ENCODE measurements around the gene SECTM1.

SECTM1 gene

DNA sequence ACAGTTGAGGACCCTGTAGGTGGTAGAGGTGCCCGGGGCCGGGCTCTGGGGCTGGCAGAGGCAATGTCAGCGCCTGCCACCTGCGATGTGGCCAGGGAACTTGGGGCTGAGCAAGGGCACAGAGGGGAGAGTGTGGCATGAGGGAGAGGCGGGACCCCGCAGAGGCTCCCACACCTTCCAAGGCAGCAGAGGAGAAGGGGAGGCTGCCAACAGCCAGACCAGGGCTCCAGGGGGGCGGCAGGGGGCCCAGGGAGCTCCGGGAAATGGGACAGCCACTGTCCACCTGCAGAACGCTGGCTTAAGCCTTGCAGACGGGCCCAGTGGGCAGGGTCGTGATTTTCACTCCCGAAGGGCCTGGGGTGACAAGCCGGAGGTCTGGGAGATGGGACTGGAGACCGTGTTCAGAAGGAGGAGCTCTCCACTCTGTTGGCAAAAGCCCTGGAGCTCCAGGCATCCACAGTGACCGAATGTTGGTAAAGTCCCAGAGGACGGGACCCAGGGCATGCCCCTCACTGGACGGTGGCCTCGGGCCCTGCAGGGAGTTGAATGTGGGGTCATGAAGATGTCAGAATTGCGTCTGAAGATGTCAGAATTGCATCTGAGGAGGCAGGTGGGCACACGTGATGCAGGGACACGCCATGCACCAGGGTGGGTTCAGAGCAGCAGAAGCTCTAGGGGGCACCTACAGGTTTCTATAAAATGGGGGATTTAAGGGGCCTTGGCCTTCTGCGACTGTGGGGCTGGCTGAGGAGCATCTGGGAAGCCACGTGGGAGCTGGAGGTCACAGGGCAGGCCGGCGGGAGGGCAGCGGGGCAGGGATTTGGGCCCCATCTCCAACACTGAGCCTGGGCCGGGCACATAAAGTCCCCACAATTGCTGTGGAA is 34.8 kb downstream of the SECTM1 start:
- no peaks in the 10 kb centered on the region for H3K27me3 Mint-ChIP-seq (ENCODE audit: low read depth)
- peaks cover 5% of the 10 kb centered on the region for H3K36me3 Mint-ChIP-seq (ENCODE audit: low read depth)
- no peaks in the 10 kb centered on the region for H3K9me3 Mint-ChIP-seq
- peak overlapping the region; percentile 100 for H3K27ac Mint-ChIP-seq
- peak overlapping the region; percentile 88 for H3K4me3 Mint-ChIP-seq
- peaks cover 75% of the 10 kb centered on the region for H3K4me1 Mint-ChIP-seq (ENCODE audit: low read depth)

DNA sequence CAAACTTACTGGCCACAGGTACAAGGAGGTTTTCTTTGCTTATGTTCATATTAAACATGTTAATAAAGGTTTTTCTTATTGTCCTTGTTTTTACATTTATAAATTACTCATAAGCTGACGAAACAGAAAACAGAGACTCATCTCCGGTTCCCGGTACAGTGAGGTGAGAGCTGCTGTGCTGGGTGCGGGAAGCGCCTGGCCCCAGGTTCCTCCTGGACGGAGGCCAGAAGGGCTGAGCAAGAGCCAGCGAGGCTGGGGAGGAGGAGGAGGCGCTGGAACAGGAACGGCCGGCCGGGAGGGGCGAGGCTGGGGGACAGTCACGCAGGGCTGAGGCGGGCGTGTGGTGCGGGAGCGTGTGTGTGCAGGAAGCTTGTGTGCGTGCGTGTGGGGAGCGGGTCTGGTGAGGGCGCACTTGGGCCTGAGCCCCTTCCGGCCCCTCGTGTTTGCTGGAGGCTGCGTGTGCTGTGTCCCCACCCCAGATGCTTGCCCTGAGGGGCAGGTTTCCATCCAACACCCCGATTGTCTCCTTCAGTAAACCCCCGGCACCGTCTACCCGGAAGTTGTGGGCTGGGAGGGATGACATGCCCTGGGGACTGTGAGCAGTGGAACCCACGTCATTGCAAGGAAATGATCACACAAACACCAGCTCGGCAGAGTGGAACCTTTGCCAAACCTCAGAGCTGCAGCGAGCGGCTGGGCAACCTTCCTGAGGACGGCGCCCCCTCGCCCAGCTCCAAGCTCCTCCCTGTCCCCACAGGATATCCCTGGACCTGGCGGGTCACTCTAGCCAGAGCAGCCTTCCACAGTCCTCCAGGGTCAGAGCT is 35.6 kb downstream of the SECTM1 start:
- Mint-ChIP-seq H3K4me1 (ENCODE audit: low read depth) (peaks cover 74% of the 10 kb centered on the region), H3K9me3 (no peaks in the 10 kb centered on the region), H3K27me3 (ENCODE audit: low read depth) (no peaks in the 10 kb centered on the region)

DNA sequence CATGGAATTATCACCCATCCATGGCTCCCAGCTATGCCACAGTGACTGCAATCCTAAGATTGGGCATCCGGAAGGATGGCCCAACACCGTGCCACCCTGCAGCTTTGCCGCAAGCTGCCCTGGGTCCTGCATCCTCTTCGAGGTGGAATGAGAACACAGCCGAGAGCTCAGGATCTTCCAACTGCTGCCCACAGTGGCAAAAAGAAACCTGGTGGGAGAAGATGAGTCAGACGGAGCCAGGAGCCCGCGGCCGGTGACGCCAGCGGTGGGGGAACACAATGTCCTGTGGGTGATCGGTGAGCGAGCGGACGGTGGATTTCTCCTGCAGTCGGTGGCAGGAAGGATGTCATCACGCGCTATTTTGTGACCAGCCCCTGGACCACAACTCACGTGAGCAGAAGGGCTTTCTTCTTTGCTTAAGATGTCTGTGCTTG is 36.3 kb downstream of the SECTM1 start:
- Mint-ChIP-seq H3K36me3 (ENCODE audit: low read depth) (peaks cover 5% of the 10 kb centered on the region), H3K27ac (peak overlapping the region; percentile 100), H3K4me1 (ENCODE audit: low read depth) (peaks cover 70% of the 10 kb centered on the region), H3K4me3 (peak overlapping the region; percentile 88), H3K9me3 (no peaks in the 10 kb centered on the region), H3K27me3 (ENCODE audit: low read depth) (no peaks in the 10 kb centered on the region)

More for the DNA sequence above, 35.6 kb downstream of the SECTM1 start:
- H3K27ac Mint-ChIP-seq, result peak overlapping the region; percentile 100
- peaks cover 5% of the 10 kb centered on the region for H3K36me3 Mint-ChIP-seq (ENCODE audit: low read depth)
- peak overlapping the region; percentile 88 for H3K4me3 Mint-ChIP-seq

DNA sequence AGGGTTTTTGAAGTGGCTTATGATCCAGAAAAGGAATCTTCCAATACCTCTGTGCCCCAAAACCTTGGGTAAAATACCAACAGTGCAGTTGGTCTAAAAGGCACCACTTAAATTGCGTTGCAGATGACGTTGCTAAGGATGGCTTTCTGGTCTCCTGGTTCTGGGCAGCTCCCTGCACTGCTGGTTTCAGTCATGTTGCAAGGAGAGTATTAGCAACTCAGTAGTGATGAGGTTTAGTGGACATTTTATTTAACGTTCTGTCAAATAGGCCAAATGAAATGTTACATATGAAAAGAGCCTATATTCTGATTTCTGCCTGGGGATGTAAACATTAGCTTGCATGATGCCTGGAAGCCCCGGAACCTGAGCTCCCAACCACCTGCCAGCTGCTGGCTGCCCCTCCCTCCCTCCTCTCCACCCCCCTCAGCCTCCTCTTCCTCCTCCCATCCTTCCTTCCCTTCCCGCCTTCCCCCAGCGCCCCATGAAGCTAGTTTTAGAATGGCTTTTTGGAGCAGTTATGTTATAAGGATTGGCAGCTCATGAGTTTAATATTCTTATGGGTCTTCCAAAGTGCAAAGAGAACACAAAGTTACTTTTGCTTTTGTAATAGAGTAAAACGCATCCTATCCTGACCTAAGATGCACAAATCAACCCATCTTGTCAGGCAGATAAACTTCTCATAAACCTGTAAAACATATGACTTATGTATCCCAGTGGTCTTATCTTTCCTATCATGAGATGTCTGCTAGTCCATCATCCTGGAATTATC is 36.9 kb downstream of the SECTM1 start:
- Mint-ChIP-seq H3K27ac (peak overlapping the region; percentile 100), H3K27me3 (ENCODE audit: low read depth) (no peaks in the 10 kb centered on the region), H3K36me3 (ENCODE audit: low read depth) (peaks cover 5% of the 10 kb centered on the region), H3K4me3 (peak overlapping the region; percentile 88), H3K4me1 (ENCODE audit: low read depth) (peaks cover 64% of the 10 kb centered on the region), H3K9me3 (no peaks in the 10 kb centered on the region)

DNA sequence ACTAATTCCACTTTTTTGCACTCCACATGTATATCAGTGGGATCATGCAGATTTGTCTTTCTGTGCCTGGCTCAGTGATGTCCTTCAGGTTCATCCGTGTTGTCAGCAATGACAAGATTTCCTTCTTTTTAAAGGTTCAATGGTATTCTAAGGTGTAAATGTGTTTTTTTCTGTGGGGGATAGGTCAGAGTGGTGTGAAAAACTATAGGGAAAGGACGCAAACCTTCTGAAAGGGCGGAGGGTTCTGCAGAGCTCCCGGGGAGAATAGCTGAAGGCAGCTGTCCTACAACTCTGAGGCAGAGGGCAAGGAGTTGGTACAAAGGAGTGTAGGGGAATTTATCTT is 38.1 kb downstream of the SECTM1 start:
- Mint-ChIP-seq H3K27me3 (ENCODE audit: low read depth) (no peaks in the 10 kb centered on the region), H3K4me3 (peak overlapping the region; percentile 52), H3K36me3 (ENCODE audit: low read depth) (peaks cover 5% of the 10 kb centered on the region), H3K4me1 (ENCODE audit: low read depth) (peaks cover 58% of the 10 kb centered on the region), H3K9me3 (no peaks in the 10 kb centered on the region), H3K27ac (peak overlapping the region; percentile 73)

DNA sequence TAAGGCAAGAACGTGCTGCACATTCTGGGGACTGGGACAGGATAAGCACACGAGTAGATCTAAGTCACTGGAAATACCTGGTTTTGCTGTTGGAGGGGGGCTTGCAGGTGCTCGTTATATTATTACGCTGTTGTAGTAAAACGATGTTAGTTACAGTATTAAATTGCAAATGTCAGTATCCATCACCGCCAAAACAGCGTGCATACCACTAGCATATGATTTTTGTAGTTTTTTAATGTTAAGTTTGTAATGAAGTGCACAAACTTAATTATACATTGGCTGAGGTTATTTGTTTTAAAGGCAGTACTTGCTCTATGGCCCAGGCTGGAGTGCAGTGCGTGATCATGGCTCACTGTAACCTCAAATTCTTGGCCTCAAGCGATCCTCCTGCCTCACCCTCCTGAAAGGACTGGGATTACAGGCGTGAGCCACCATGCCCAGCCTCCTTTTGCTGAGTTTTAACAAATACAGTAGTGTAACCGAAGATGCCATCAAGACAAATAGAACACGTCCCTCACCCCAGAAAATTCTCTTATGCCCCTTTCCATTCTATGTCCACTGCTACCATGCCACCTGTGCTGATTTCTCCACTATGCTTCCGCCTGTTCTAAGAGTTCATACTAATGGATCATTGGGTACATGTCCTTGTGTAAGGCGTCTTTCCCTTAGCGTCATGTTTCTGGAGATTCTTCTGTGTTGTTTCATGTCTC is 39.3 kb downstream of the SECTM1 start:
- H3K4me1 Mint-ChIP-seq (ENCODE audit: low read depth), result peaks cover 45% of the 10 kb centered on the region
- H3K4me3 Mint-ChIP-seq, result peak overlapping the region; percentile 69
- H3K36me3 Mint-ChIP-seq (ENCODE audit: low read depth), result peaks cover 5% of the 10 kb centered on the region
- H3K9me3 Mint-ChIP-seq, result no peaks in the 10 kb centered on the region
- no peaks in the 10 kb centered on the region for H3K27me3 Mint-ChIP-seq (ENCODE audit: low read depth)
- H3K27ac Mint-ChIP-seq, result peak overlapping the region; percentile 83

DNA sequence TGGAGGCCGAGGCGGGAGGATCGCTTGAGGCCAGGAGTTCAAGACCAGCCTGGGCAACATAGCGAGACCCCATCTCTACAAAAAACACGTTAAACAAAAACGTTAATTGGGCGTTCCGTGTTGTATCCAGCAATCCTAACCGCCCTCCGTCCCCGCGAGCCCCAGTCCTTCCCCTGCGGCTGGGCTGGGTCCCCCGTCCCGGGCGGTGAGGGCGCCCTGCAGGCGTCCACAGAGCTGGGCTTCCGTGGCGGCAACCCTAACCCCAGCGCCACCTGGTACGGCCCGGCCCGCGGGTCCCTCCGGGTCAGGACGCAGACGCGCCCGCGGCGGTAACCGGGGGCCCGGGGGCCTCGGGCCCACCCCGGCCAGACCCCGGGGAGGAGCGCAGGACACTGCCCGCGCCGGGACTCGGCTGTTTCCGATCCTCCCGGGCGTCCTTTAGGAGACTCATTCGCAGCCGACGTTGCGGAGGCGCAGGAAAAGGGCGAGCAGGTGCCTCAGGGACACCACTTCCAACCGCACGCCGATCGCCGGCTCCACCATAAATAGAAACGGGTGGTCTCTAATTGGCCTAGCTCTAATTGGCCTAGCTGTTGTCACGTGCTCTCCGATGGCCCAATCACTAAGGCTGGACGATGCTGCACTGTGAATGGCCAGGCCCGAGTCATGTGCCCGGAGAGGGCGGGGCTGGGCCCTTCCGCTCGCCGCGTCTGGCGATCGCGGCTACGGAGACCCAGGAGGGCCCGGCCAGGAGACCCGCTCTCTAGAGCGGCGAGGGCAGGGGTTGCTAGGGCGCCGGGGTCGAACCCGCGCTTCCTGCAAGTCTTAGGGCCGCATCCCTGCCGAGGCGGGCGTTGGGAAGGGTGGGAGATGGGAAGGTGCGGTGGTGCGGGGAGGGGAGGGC is 41.1 kb downstream of the SECTM1 start:
- H3K36me3 Mint-ChIP-seq (ENCODE audit: low read depth), result peaks cover 5% of the 10 kb centered on the region
- no peaks in the 10 kb centered on the region for H3K27me3 Mint-ChIP-seq (ENCODE audit: low read depth)
- H3K4me3 Mint-ChIP-seq, result peak overlapping the region; percentile 88
- H3K9me3 Mint-ChIP-seq, result no peaks in the 10 kb centered on the region
- H3K27ac Mint-ChIP-seq, result peak overlapping the region; percentile 84
- H3K4me1 Mint-ChIP-seq (ENCODE audit: low read depth), result peaks cover 34% of the 10 kb centered on the region

DNA sequence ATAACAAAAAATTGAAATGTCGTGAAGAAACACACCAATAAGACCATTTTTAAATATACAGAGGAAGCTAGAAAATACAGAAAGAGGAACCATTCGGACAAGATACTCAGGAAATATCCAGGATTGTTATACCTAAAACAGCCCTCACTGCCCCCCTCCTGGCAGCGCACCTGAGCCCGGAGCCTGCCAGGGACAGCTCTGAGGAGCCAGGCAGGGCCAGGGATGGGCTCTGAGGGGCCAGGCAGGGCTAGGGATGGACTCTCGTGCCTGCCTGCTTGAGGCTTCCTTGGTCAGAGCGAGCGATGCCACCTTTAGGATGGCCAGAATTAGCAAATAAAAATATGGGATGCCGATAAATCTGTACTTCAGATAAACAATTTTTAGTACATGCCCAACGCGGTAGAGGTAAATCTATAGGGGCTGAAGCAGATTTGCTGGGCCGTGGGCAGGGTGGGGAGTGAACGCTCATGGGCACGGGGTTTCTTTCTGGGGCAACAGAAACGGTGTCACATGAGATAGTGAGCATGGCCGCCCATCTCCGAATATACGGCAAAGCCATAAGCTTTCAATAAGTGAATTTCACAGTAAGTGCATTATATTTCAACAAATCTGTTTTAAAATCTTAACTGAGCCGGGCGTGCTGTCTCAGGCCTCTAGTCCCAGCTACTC is 41.9 kb downstream of the SECTM1 start:
- H3K9me3 Mint-ChIP-seq, result no peaks in the 10 kb centered on the region
- peak overlapping the region; percentile 64 for H3K27ac Mint-ChIP-seq

DNA sequence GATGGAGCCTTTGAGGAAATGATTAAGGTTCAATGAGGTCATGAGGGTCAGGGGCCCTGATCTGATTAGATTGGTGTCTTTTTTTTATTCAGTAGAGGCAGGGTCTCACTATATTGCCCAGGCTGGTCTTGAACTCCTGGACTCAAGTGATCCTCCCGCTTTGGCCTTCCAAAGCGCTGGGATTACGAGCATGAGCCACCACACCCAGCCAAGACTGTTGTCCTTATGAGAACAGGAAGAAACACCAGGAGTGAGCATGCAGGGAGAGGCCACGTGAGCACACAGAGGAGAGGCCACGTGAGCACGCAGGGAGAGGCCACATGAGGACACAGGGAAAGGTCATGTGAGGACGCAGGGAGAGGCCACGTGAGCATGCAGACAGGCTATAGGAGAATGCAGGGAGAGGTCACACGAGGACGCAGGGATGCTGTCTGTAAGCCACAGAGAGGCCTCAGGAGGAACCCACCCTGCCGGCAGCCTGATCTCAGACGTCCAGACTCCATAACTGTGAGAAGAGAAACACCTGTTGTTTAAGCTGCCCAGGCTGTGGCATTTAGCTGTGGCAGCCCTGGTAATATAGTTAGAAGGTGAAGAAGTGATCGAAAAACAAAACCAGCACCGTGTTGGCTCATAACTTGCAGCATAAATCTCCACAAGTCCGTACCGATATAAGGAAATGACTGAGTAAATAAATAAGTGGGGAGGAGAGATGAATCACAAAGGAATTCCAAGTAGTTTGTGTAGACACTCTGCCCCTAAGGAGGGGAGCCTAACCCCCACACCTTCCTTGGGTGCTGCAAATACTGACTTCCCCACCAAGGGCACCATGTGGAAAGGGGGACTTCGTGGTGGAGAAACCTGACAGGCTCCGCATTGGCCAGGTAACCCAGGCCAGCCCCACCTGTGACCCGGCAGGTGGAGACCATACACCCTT is 45.4 kb downstream of the SECTM1 start:
- H3K9me3 Mint-ChIP-seq, result no peaks in the 10 kb centered on the region
- H3K27me3 Mint-ChIP-seq (ENCODE audit: low read depth), result peaks cover 5% of the 10 kb centered on the region
- no peak overlapping the region for H3K27ac Mint-ChIP-seq
- H3K4me1 Mint-ChIP-seq (ENCODE audit: low read depth), result peaks cover 3% of the 10 kb centered on the region
- no peaks in the 10 kb centered on the region for H3K36me3 Mint-ChIP-seq (ENCODE audit: low read depth)
- H3K4me3 Mint-ChIP-seq, result no peak overlapping the region

More for the DNA sequence above, 41.9 kb downstream of the SECTM1 start:
- H3K27me3 Mint-ChIP-seq (ENCODE audit: low read depth), result no peaks in the 10 kb centered on the region
- H3K4me3 Mint-ChIP-seq, result peak overlapping the region; percentile 71
- peaks cover 27% of the 10 kb centered on the region for H3K4me1 Mint-ChIP-seq (ENCODE audit: low read depth)
- peaks cover 5% of the 10 kb centered on the region for H3K36me3 Mint-ChIP-seq (ENCODE audit: low read depth)

DNA sequence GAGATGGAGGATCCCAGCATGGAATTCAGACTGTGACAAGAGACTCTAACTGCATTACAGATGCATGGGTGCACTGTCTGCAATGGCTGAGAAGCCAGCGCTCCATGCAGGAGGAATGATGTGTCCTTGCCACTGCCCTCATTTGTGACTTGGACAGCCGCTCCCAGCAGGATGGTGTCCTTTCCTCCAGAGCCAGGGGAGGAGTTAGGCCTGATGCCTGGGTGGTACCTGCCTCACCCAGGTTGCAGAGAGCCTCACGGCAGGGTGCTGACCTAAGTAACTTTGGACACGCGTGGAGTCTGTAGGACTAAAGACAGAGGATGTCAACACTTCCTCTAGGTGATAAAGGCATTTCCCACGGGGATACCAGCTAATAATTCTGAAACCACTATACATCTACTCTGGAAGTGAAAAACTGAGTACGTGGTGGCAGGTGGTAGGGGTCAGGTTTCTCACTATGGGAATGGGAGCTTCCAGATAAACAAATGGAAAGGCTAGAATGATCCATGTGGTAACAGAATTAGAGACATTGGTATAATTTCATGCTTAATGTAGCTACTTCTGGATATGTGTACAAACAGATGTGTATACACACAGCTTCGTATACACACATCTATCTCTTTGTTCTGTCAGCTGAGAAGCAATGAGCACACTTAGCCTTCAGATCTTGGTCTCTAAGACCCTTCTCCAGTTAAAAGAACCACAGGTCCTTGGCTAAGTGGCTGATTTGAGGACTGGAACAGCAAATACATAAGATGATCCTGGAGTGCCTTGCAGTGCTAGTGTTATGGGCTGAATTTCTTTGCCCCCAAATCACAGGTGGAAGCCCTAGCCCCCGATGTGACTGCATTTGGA is 46.3 kb downstream of the SECTM1 start:
- Mint-ChIP-seq H3K36me3 (ENCODE audit: low read depth) (no peaks in the 10 kb centered on the region), H3K27me3 (ENCODE audit: low read depth) (peaks cover 5% of the 10 kb centered on the region), H3K4me1 (ENCODE audit: low read depth) (peaks cover 3% of the 10 kb centered on the region), H3K9me3 (no peaks in the 10 kb centered on the region), H3K4me3 (no peak overlapping the region), H3K27ac (no peak overlapping the region)

DNA sequence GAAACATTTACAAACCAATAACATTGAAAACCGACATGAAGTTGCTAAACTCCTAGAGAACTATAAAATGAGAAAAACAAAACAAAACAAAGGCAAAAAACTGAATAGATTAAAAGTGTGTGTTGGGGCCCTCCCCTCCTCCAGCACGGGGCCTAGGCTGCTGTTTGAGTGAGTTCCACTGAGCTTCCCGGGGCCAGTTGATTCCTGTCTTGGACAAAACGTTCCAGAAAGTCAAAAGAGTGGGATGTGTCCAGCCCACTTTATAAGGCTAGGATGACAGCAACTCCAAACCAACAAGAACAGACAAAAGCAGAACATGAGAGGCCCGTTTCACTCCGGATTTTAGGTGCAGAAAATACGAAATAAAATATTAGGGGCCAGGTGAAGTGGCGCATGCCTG is 48.4 kb downstream of the SECTM1 start:
- H3K36me3 Mint-ChIP-seq (ENCODE audit: low read depth), result no peaks in the 10 kb centered on the region

More for the DNA sequence above, 48.4 kb downstream of the SECTM1 start:
- peaks cover 14% of the 10 kb centered on the region for H3K4me1 Mint-ChIP-seq (ENCODE audit: low read depth)
- no peaks in the 10 kb centered on the region for H3K9me3 Mint-ChIP-seq
- no peak overlapping the region for H3K4me3 Mint-ChIP-seq
- no peak overlapping the region for H3K27ac Mint-ChIP-seq
- H3K27me3 Mint-ChIP-seq (ENCODE audit: low read depth), result peaks cover 5% of the 10 kb centered on the region

Data from T-helper 1 cell treated with Interleukin-12 subunit alpha and Interleukin-12 subunit beta and Interleukin-4 antibody, amounts not matched to agents 30 μg/mL and 1 μg/mL, for 36 hours (primary cell).